NT2/D1 (cell line): ENCODE measurements around the gene CFAP44.

Experiments used
- SUZ12 ChIP-seq: IDR thresholded peaks from 2 replicates; pipeline ENCODE4 v1.6.1; 2011; ENCODE audit not compliant: insufficient read length, insufficient read depth; ENCODE audit errors: extremely low read depth
- YY1 ChIP-seq: IDR thresholded peaks from 2 replicates; pipeline ENCODE4 v1.6.1; 2011; ENCODE audit not compliant: insufficient read length, insufficient read depth

- TF ChIP-seq YY1 (no peak), SUZ12 (no peak)
Observed at GRCh38 chr3:113437411-113437810, 3.9 kb downstream of the CFAP44 start.
